Hepatocyte (in vitro differentiated cells): ENCODE data around the gene CGREF1. TPM values are rescaled to one million over a fixed set of nuclear protein-coding genes. Genes with fewer than 3 reads are reported as not detected.

ENCODE experiments used
- DNase-seq: peaks from one replicate; pipeline ENCODE4 v3.0.0-alpha.2; 2016; ENCODE audit warnings: low spot score
- H2AFZ ChIP-seq: fragments of 200-600 bp; sonication (generic); 2 replicates; pipeline ENCODE4 v1.6.0; 2016; ENCODE audit warnings: antibody characterized with exemption, mild to moderate bottlenecking
- H3K27ac ChIP-seq: fragments of 200-600 bp; sonication (generic); 2 replicates; pipeline ENCODE4 v1.5.1; 2016; ENCODE audit warnings: mild to moderate bottlenecking
- H3K27me3 ChIP-seq: fragments of 200-600 bp; sonication (generic); 2 replicates; pipeline ENCODE4 v1.6.1; 2016
- H3K36me3 ChIP-seq: fragments of 200-600 bp; sonication (generic); replicated peaks from 2 replicates; pipeline ENCODE4 v1.5.1; 2016; ENCODE audit warnings: low read depth; ENCODE audit not compliant: insufficient read depth
- H3K4me1 ChIP-seq: fragments of 200-600 bp; sonication (generic); 2 replicates; pipeline ENCODE4 v1.5.1; 2016; ENCODE audit warnings: mild to moderate bottlenecking, moderate library complexity; ENCODE audit not compliant: insufficient read depth
- H3K4me2 ChIP-seq: fragments of 200-600 bp; sonication (generic); 2 replicates; pipeline ENCODE4 v1.6.0; 2016
- H3K4me3 ChIP-seq: fragments of 200-600 bp; sonication (generic); 2 replicates; pipeline ENCODE4 v1.5.1; 2016; ENCODE audit warnings: mild to moderate bottlenecking
- H3K79me2 ChIP-seq: fragments of 200-600 bp; sonication (generic); 2 replicates; pipeline ENCODE4 v1.6.0; 2017; ENCODE audit warnings: mild to moderate bottlenecking
- H3K9me2 ChIP-seq: fragments of 200-600 bp; sonication (generic); replicated peaks from 2 replicates; pipeline ENCODE4 v1.6.0; 2017; ENCODE audit warnings: mild to moderate bottlenecking; ENCODE audit not compliant: insufficient read depth
- H3K9me3 ChIP-seq: fragments of 200-600 bp; sonication (generic); 2 replicates; pipeline ENCODE4 v1.5.1; 2016; ENCODE audit warnings: low read depth, mild to moderate bottlenecking
- H4K20me1 ChIP-seq: fragments of 200-600 bp; sonication (generic); 2 replicates; pipeline ENCODE4 v1.6.0; 2016; ENCODE audit warnings: mild to moderate bottlenecking; ENCODE audit not compliant: insufficient read depth, poor library complexity, severe bottlenecking
- CTCF ChIP-seq: fragments of 200-600 bp; sonication (generic); IDR thresholded peaks from 2 replicates; pipeline ENCODE4 v1.5.1; 2016; ENCODE audit warnings: antibody characterized with exemption, mild to moderate bottlenecking; ENCODE audit not compliant: poor library complexity
- EZH2 ChIP-seq: fragments of 200-600 bp; sonication (generic); IDR thresholded peaks from 2 replicates; pipeline ENCODE4 v1.6.1; 2016; ENCODE audit warnings: antibody characterized with exemption, mild to moderate bottlenecking, borderline replicate concordance
- EZH2phosphoT487 ChIP-seq: fragments of 200-600 bp; sonication (generic); IDR thresholded peaks from one replicate; pipeline ENCODE4 v1.6.1; 2018; ENCODE audit warnings: antibody characterized with exemption, mild to moderate bottlenecking, low read depth, moderate library complexity; ENCODE audit not compliant: unreplicated experiment, severe bottlenecking
- WGBS: methylation state at CpG from one replicate; pipeline ENCODE4 v1.1.6; 2016; ENCODE audit warnings: low lambda C conversion rate; ENCODE audit errors: missing lambda C conversion rate; 5-methylcytosine and 5-hydroxymethylcytosine counted together
- polyA plus RNA-seq: library from polyadenylated mRNA; unstranded; fragments of >200 nt; fragmentation: Nextera tagmentation; extraction: Ambion mirVana; gene quantifications from 2 replicates; pipeline ENCODE4 v1.2.1, GENCODE V29; 2016
- total RNA-seq: library from RNA; depleted of rRNA; stranded (reverse); fragments of >200 nt; gene quantifications from 2 replicates; pipeline ENCODE4 v1.2.3, GENCODE V29; 2014

The CGREF1 gene
- total and polyA plus RNA-seq, 2 experiments from 2014 or later = 1.8 to 2.5 TPM

DNA sequence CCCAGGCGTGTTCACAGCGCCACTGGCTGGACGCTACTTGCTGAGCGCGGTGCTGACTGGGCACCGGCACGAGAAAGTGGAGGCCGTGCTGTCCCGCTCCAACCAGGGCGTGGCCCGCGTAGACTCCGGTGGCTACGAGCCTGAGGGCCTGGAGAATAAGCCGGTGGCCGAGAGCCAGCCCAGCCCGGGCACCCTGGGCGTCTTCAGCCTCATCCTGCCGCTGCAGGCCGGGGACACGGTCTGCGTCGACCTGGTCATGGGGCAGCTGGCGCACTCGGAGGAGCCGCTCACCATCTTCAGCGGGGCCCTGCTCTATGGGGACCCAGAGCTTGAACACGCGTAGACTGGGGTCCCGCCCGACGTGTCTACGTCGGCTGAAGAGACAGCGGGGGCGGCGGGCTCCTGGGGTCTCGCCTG, 33.2 kb downstream of the CGREF1 start:
- Histone ChIP-seq H3K4me1 (peaks cover 18% of the 10 kb centered on the region), H3K79me2 (peaks cover 3% of the 10 kb centered on the region), H3K9me3 (no peaks in the 10 kb centered on the region), H3K36me3 (no peaks in the 10 kb centered on the region), H2AFZ (peak overlapping the region; percentile 96), H3K27ac (peak overlapping the region; percentile 96), H4K20me1 (peaks cover 3% of the 10 kb centered on the region), H3K4me2 (peak overlapping the region; percentile 100), H3K4me3 (peak overlapping the region; percentile 91), H3K27me3 (no peaks in the 10 kb centered on the region), H3K9me2 (no peaks in the 10 kb centered on the region)
- TF ChIP-seq EZH2 (no peak), EZH2phosphoT487 (no peak), CTCF (peak; percentile 53)
- WGBS = 6% methylated on average over 33 of the region's 38 CpGs
- peak; percentile 84 for DNase-seq

DNA sequence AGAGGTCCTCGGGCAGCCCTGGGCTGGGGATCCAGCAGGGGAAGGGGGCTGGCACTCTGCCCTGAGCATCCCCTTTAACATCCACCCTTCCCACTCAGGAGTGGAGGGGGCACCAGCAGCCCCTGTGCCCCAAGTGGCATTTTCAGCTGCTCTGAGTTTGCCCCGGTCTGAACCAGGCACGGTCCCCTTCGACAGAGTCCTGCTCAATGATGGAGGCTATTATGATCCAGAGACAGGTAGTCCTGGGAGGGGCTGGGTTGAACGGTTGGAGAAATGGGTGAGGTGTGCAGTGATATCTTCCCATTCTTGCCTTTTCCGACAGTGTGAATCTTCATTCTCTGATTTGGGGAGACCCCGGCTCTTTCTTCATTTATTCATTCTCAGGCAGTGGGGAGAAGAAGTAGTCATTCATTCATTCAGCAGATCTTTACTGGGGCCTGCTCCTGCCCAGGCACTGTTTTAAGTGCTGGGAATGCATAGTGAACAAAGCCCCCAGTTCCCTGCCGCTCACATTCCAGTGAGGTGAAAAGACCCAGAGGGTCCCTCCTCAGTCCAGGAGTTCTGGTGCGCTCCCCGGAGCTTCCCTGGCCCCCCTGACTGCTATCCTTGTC, 33.8 kb downstream of the CGREF1 start:
- peaks cover 18% of the 10 kb centered on the region for H3K4me1 ChIP-seq
- TF ChIP-seq CTCF = no peak
- no peak for TF ChIP-seq EZH2
- TF ChIP-seq EZH2phosphoT487 = no peak
- WGBS = 64% methylated on average over 10 of the region's 10 CpGs
- H3K9me3 ChIP-seq = no peaks in the 10 kb centered on the region
- H3K4me3 ChIP-seq = no peak overlapping the region
- no peak overlapping the region for H3K27ac ChIP-seq
- H3K79me2 ChIP-seq = peaks cover 4% of the 10 kb centered on the region
- H3K9me2 ChIP-seq = no peaks in the 10 kb centered on the region
- DNase-seq = no peak
- no peak overlapping the region for H2AFZ ChIP-seq
- peak overlapping the region; percentile 100 for H3K4me2 ChIP-seq
- H3K36me3 ChIP-seq = no peaks in the 10 kb centered on the region
- H4K20me1 ChIP-seq = peaks cover 3% of the 10 kb centered on the region
- H3K27me3 ChIP-seq = no peaks in the 10 kb centered on the region

DNA sequence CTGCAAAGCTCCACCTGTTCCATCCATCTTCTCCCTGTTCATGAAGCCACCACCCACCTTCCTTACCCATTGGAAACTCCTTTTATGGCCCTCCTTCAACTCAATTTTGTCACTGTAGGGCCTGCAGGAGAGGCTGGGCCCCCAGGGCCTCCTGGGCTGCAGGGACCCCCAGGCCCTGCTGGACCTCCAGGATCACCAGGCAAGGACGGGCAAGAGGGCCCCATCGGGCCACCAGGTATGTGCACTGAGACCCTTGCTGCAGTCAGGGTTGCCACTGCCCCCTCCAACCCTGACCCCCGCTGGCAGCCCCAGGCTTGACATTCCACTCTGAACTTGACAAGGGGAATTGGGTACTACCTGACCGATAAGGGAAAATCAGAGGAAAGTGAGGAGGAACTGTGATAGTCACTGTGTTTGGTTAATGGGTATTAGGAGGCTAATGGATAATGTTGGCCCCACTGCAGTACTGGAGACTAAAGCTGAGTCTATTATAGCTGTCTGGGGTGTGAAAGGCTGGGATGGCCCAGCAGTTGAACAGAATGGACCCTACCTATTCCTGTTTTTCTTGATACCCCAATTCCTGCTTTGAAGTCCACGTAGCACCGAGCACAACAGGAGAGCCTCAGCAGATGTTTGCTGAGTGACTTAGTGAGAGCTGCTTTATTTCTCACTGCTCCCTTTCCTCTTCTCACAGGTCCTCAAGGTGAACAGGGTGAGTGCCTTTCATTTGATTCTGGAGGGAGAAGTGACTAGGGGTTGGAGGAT, 34.4 kb downstream of the CGREF1 start:
- Histone ChIP-seq H2AFZ (no peak overlapping the region), H3K4me1 (peaks cover 18% of the 10 kb centered on the region), H3K4me2 (no peak overlapping the region), H3K27ac (no peak overlapping the region), H3K27me3 (no peaks in the 10 kb centered on the region), H4K20me1 (peaks cover 3% of the 10 kb centered on the region), H3K9me2 (no peaks in the 10 kb centered on the region), H3K4me3 (no peak overlapping the region), H3K36me3 (no peaks in the 10 kb centered on the region), H3K79me2 (peaks cover 11% of the 10 kb centered on the region), H3K9me3 (no peaks in the 10 kb centered on the region)
- 81% methylated on average over 6 of the region's 6 CpGs for WGBS
- DNase-seq = no peak
- TF ChIP-seq EZH2 = no peak
- TF ChIP-seq CTCF = no peak
- TF ChIP-seq EZH2phosphoT487 = no peak
